Gastrocnemius medialis (tissue), 4 donors: ENCODE data around the gene DNAH3.

ENCODE experiments used
- CTCF ChIP-seq, 5 experiments: fragments of 450-650 bp in 3 of 5; fragments of 200-600 bp in 2 of 5; sonication (generic) in 2 of 5; IDR thresholded peaks in 4 of 5; conservative IDR thresholded peaks in 1 of 5; 1 replicate in 4 of 5; 2 replicates in 1 of 5; pipeline ENCODE4 v1.5.1; 2016 to 2019; ENCODE audit warnings: antibody characterized with exemption in 5 of 5, mild to moderate bottlenecking in 3 of 5, moderate library complexity in 3 of 5
- POLR2A ChIP-seq, 2 donors: fragments of 450-650 bp; IDR thresholded peaks; one replicate each; pipeline ENCODE4 v1.6.1; 2017; ENCODE audit warnings: antibody characterized with exemption in 2 of 2, mild to moderate bottlenecking in 2 of 2, moderate library complexity in 2 of 2

GRCh38 chr16:21166561-21166961 lies 15.9 kb upstream of the DNAH3 start:
- TF ChIP-seq CTCF (IDR thresholded peaks at IDR 0.05 in 4 of 5, conservative IDR thresholded peaks at IDR 0.05 in 1 of 5) (no peak), POLR2A (IDR thresholded peaks at IDR 0.05) (no peak)
